Left ventricle myocardium inferior (tissue), 1 donor: ENCODE results near the gene INPP4A. TPM values are rescaled to one million over a fixed set of nuclear protein-coding genes. Genes with fewer than 3 reads are reported as not detected.

Experiments
- DNase-seq: peaks from one replicate; pipeline ENCODE4 v3.0.0-alpha.2; 2020
- H3K27ac ChIP-seq: fragments of 200-600 bp; replicated peaks from 2 replicates; pipeline ENCODE4 v1.8.0; 2021
- H3K27me3 ChIP-seq: fragments of 200-600 bp; 2 replicates; pipeline ENCODE4 v1.8.0; 2021; ENCODE audit warnings: low read depth
- H3K36me3 ChIP-seq: fragments of 200-600 bp; 2 replicates; pipeline ENCODE4 v1.8.0; 2021
- H3K4me1 ChIP-seq: fragments of 200-600 bp; 2 replicates; pipeline ENCODE4 v1.8.0; 2021
- H3K4me3 ChIP-seq: fragments of 200-600 bp; 2 replicates; pipeline ENCODE4 v1.8.0; 2021; ENCODE audit warnings: mild to moderate bottlenecking, moderate library complexity
- H3K9me3 ChIP-seq: fragments of 200-600 bp; replicated peaks from 2 replicates; pipeline ENCODE4 v1.8.0; 2021
- CTCF ChIP-seq: fragments of 200-600 bp; IDR thresholded peaks from 2 replicates; pipeline ENCODE4 v1.8.0; 2021; ENCODE audit warnings: antibody characterized with exemption, mild to moderate bottlenecking, borderline replicate concordance
- intact Hi-C: fragments of 100-400 bp; cut with micrococcal nuclease; formaldehyde crosslinking; loops from one replicate; pipeline ENCODE4 v1.11.0; 2022
- total RNA-seq: library from RNA; stranded (reverse); fragmentation: NEBNext Ultra II Directional; extraction: Animal tissue kit (Norgen Biotek cat#: 25700); gene quantifications from one replicate; pipeline ENCODE4 v1.2.1, GENCODE V29; 2021
- donor health status: DM: no; HTN: yes; CAD: no; lungs with severe emphysema.

INPP4A gene
- total RNA-seq, 1 donor from 2014 or later, result 20.8 TPM

DNA sequence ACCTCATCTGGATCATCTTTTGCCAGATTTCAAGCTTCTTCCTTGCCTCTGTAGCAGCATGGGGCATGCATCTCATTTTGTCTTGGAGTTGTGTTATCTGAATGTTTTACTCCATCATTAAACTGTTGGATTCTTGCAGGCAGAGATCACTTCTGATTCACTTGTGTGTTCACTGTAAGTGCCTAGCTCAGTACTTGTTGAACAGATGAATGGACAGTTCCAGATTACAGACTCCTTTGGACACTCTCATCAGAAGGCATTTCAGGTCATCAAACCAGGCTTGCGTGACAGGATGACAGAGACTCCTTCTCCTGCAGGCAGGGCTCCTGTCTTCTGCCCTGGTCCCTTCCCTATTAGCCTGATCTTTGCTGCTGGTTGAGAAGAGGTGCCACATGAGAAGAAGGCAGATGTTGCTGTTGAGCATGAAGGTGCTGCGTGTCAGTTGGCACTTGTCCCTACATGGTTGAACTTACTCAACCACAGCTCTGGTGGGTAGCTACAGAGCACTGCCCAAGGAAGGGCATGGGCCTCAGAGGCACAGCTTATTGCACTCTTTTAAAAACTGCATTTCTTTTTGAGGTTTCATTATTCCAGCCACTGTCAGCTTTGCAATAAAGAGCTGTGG lies 58.9 kb downstream of the INPP4A start:
- no peak for TF ChIP-seq CTCF
- H3K27ac ChIP-seq, result peak overlapping the region; percentile 46

GRCh38 chr2:98504381-98505109 lies 59.9 kb downstream of the INPP4A start:
- intact Hi-C loops, result no loop called here
- TF ChIP-seq CTCF, result no peak
- Histone ChIP-seq H3K27me3 (no peaks in the 10 kb centered on the region), H3K27ac (peak overlapping the region; percentile 46), H3K36me3 (peaks cover 3% of the 10 kb centered on the region), H3K4me3 (no peak overlapping the region), H3K4me1 (peaks cover 75% of the 10 kb centered on the region), H3K9me3 (no peaks in the 10 kb centered on the region)
- DNase-seq, result no peak

More for the DNA sequence above, 58.9 kb downstream of the INPP4A start:
- Histone ChIP-seq H3K27me3 (no peaks in the 10 kb centered on the region), H3K4me3 (no peak overlapping the region), H3K9me3 (no peaks in the 10 kb centered on the region), H3K4me1 (peaks cover 79% of the 10 kb centered on the region), H3K36me3 (peaks cover 3% of the 10 kb centered on the region)
- no peak for DNase-seq
- intact Hi-C loops, result no loop called here

- DNase-seq, result peak; percentile 34
- intact Hi-C loops, result no loop called here
- Histone ChIP-seq H3K36me3 (peaks cover 3% of the 10 kb centered on the region), H3K9me3 (no peaks in the 10 kb centered on the region), H3K4me1 (peaks cover 72% of the 10 kb centered on the region), H3K27ac (peak overlapping the region; percentile 46), H3K4me3 (no peak overlapping the region), H3K27me3 (no peaks in the 10 kb centered on the region)
- TF ChIP-seq CTCF, result no peak
Observed at GRCh38 chr2:98505311-98505808, 60.7 kb downstream of the INPP4A start.

- Histone ChIP-seq H3K4me3 (no peak overlapping the region), H3K9me3 (no peaks in the 10 kb centered on the region), H3K4me1 (peaks cover 72% of the 10 kb centered on the region), H3K27ac (peak overlapping the region; percentile 46), H3K36me3 (peaks cover 3% of the 10 kb centered on the region), H3K27me3 (no peaks in the 10 kb centered on the region)
- intact Hi-C loops, result no loop called here
- no peak for DNase-seq
- TF ChIP-seq CTCF, result no peak
Observed at GRCh38 chr2:98505971-98506664, 61.5 kb downstream of the INPP4A start.

DNA sequence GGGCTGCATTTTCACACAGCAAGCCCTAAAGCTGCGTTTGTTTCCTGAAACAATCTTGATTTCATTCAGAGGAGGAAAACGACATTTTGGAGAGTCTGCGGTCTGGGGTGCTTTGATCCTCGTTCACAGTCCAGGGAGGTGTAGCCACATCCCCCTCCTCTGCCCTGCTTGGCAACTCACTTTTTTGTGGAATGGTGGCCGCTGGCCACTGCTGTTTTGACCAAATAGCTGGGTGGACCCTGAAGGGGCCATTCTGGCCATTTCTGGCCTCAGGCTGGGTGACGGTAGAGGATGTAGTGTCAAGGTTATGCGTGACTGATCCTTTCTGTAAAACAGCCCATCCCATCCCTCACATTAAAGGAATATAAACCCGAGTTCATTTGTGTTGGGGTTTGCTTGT lies 62.2 kb downstream of the INPP4A start:
- H3K36me3 ChIP-seq, result peaks cover 3% of the 10 kb centered on the region
- no peaks in the 10 kb centered on the region for H3K9me3 ChIP-seq
- H3K4me1 ChIP-seq, result peaks cover 70% of the 10 kb centered on the region
- no peak overlapping the region for H3K4me3 ChIP-seq
- H3K27ac ChIP-seq, result no peak overlapping the region
- no peak for DNase-seq
- TF ChIP-seq CTCF, result no peak
- intact Hi-C loops, result no loop called here
- H3K27me3 ChIP-seq, result no peaks in the 10 kb centered on the region
